K562 (cell line): ENCODE results near the gene AGPAT4.

Experiments used
- CTCF ChIP-seq, 3 experiments: IDR thresholded peaks in 2 of 3; conservative IDR thresholded peaks in 1 of 3; 2 replicates each; pipeline ENCODE4 v1.5.1; 2011 to 2012; ENCODE audit warnings: low read length in 3 of 3, mild to moderate bottlenecking in 3 of 3, control low read depth in 2 of 3, improper control_type of control experiment in 1 of 3, inconsistent platforms in 1 of 3, low read depth in 1 of 3, mixed read lengths in 1 of 3, moderate library complexity in 1 of 3; ENCODE audit not compliant: insufficient read depth in 2 of 3
- EZH2 ChIP-seq: IDR thresholded peaks from 2 replicates; pipeline ENCODE4 v1.6.1; 2012; ENCODE audit warnings: low read depth, mild to moderate bottlenecking, inconsistent platforms, low read length, borderline replicate concordance
- HDAC1 ChIP-seq, 2 experiments: fragments of 450-650 bp; IDR thresholded peaks; 2 replicates each; pipeline ENCODE4 v1.6.1; 2016 to 2017; ENCODE audit warnings: inconsistent platforms in 1 of 2, mild to moderate bottlenecking in 1 of 2, moderate library complexity in 1 of 2
- JUN ChIP-seq, 2 experiments: sonication (generic) in 1 of 2; formaldehyde crosslinking in 1 of 2; IDR thresholded peaks; 2 replicates each; pipeline versions ENCODE4 v1.6.1 to v1.8.0; 2012 to 2022; ENCODE audit warnings: borderline replicate concordance in 2 of 2, mild to moderate bottlenecking in 2 of 2, improper control_type of control experiment in 1 of 2, low read depth in 1 of 2, low read length in 1 of 2, missing genetic modification reagents in 1 of 2
- JUNB ChIP-seq: fragments of 450-650 bp; formaldehyde crosslinking; conservative IDR thresholded peaks from 2 replicates; pipeline ENCODE4 v1.4.0; 2020; ENCODE audit warnings: mild to moderate bottlenecking
- MYC ChIP-seq, 2 experiments: fragments of 250-450 bp in 1 of 2; sonication (Bioruptor Pico) in 1 of 2; IDR thresholded peaks; 2 replicates each; pipeline versions ENCODE4 v1.5.1 to v1.6.1; 2012 to 2021; ENCODE audit warnings: low read depth in 2 of 2, borderline replicate concordance in 1 of 2, improper control_type of control experiment in 1 of 2, low read length in 1 of 2, mild to moderate bottlenecking in 1 of 2, moderate library complexity in 1 of 2
- NFE2 ChIP-seq: IDR thresholded peaks from 2 replicates; pipeline ENCODE4 v1.6.1; 2014; ENCODE audit warnings: antibody characterized with exemption, low read depth
- NR2C1 ChIP-seq, 2 experiments: fragments of 450-650 bp; IDR thresholded peaks; 2 replicates each; pipeline ENCODE4 v1.6.1; 2017; ENCODE audit warnings: mild to moderate bottlenecking in 2 of 2, antibody characterized with exemption in 1 of 2, inconsistent platforms in 1 of 2, missing compliant biosample characterization in 1 of 2, missing genetic modification characterization in 1 of 2
- PATZ1 ChIP-seq: fragments of 250-450 bp; sonication (Bioruptor Pico); IDR thresholded peaks from 2 replicates; pipeline ENCODE4 v1.5.0; 2020; ENCODE audit warnings: mild to moderate bottlenecking, borderline replicate concordance
- PHF21A ChIP-seq: fragments of 450-650 bp; IDR thresholded peaks from 2 replicates; pipeline ENCODE4 v1.6.1; 2017; ENCODE audit warnings: low read depth, borderline replicate concordance
- PML ChIP-seq: IDR thresholded peaks from 2 replicates; pipeline ENCODE4 v1.6.1; 2012; ENCODE audit warnings: low read length, inconsistent platforms
- ZNF655 ChIP-seq: fragments of 250-450 bp; sonication (Bioruptor Pico); IDR thresholded peaks from 2 replicates; pipeline ENCODE4 v1.5.0; 2021

GRCh38 chr6:161082215-161082614 lies 191.6 kb downstream of the AGPAT4 start:
- TF ChIP-seq MYC (IDR thresholded peaks at IDR 0.05; ENCODE audit: low read depth, low read length) (no peak), MYC (CRISPR knock-in tag; IDR thresholded peaks at IDR 0.05; ENCODE audit: borderline replicate concordance, low read depth) (no peak), CTCF (IDR thresholded peaks at IDR 0.05 in 2 of 3, conservative IDR thresholded peaks at IDR 0.05 in 1 of 3; ENCODE audit: insufficient read depth in 2 of 3, low read depth in 1 of 3, low read length in 3 of 3) (no peak), ZNF655 (CRISPR knock-in tag) (no peak), JUNB (CRISPR knock-in tag) (no peak), PHF21A (no peak), NFE2 (no peak), HDAC1 (IDR thresholded peaks at IDR 0.05) (no peak), JUN (IDR thresholded peaks at IDR 0.05; ENCODE audit: borderline replicate concordance, low read depth, low read length) (no peak), JUN (CRISPR knock-in tag; IDR thresholded peaks at IDR 0.05; ENCODE audit: borderline replicate concordance) (no peak), PML (no peak), NR2C1 (IDR thresholded peaks at IDR 0.05) (no peak), NR2C1 (tag; IDR thresholded peaks at IDR 0.05) (no peak), EZH2 (no peak), PATZ1 (CRISPR knock-in tag) (no peak)
